T-cell (primary cell): Measurements from ENCODE around the gene SPHK2. TPM values are rescaled to one million over a fixed set of nuclear protein-coding genes. Genes with fewer than 3 reads are reported as not detected.
"Not testable (repeated sequence)": the region's sequence is repeated elsewhere in the genome, so short reads cannot be mapped to it uniquely, and the experiment has no call there.

Experiments
- ATAC-seq, 4 experiments: fragments of 200-7000 bp in 3 of 4; fragments of 150-1000 bp in 1 of 4; cut with Tn5 transposase; replicated peaks in 1 of 4; 1 replicate in 3 of 4; 2 replicates in 1 of 4; pipeline ENCODE4 v1.10.0; 2021; ENCODE audit warnings: moderate library complexity in 3 of 4, mild to moderate bottlenecking in 2 of 4, moderate number of reproducible peaks in 1 of 4
- CTCF ChIA-PET, 2 donors: fragments of 300-600 bp; sonication (Branson Sonifier 250); formaldehyde crosslinking; loops; one replicate each; lab custom pipeline; 2022; ENCODE audit warnings: antibody characterized with exemption in 2 of 2; lab: Charles Lee
- POLR2A ChIA-PET, 2 donors: fragments of 300-600 bp; sonication (Branson Sonifier 250); formaldehyde crosslinking; loops; one replicate each; lab custom pipeline; 2022; ENCODE audit warnings: antibody characterized with exemption in 2 of 2; lab: Charles Lee
- DNase-seq, 35 experiments: peaks; one replicate each; pipeline versions ENCODE4 v3.0.0 to v3.0.0-alpha.2; 2013 to 2023
- H3K27ac ChIP-seq: one replicate; pipeline ENCODE4 v1.5.1; 2013; ENCODE audit warnings: low read length
- H3K27me3 ChIP-seq, 2 experiments: replicated peaks in 1 of 2; 1 replicate in 1 of 2; 2 replicates in 1 of 2; pipeline versions ENCODE4 v1.6.1 to v1.7.0; 2013; ENCODE audit warnings: low read length in 1 of 2, mixed read lengths in 1 of 2; ENCODE audit not compliant: control insufficient read depth in 2 of 2, insufficient read depth in 2 of 2; ENCODE audit errors: extremely low read depth in 1 of 2
- H3K36me3 ChIP-seq, 2 donors: 1 replicate in 1 of 2; 2 replicates in 1 of 2; pipeline versions ENCODE4 v1.6.1 to v1.7.0; 2013; ENCODE audit warnings: low read length in 1 of 2; ENCODE audit not compliant: control insufficient read depth in 2 of 2, insufficient read depth in 1 of 2; ENCODE audit errors: extremely low read depth in 1 of 2
- H3K4me1 ChIP-seq, 2 experiments: 1 replicate in 1 of 2; 2 replicates in 1 of 2; pipeline versions ENCODE4 v1.6.1 to v1.7.0; 2013; ENCODE audit warnings: low read length in 2 of 2, mixed read lengths in 1 of 2; ENCODE audit not compliant: insufficient read depth in 2 of 2, control insufficient read depth in 1 of 2; ENCODE audit errors: extremely low read depth in 1 of 2
- H3K4me3 ChIP-seq, 2 donors: 1 replicate in 1 of 2; 2 replicates in 1 of 2; pipeline versions ENCODE4 v1.5.1 to v1.7.0; 2013; ENCODE audit warnings: mild to moderate bottlenecking in 2 of 2, low read length in 1 of 2, moderate library complexity in 1 of 2; ENCODE audit not compliant: control insufficient read depth in 1 of 2; ENCODE audit errors: extremely low read depth in 1 of 2
- H3K9me3 ChIP-seq: 2 replicates; pipeline ENCODE4 v1.7.0; 2013
- H3K27ac Mint-ChIP-seq, 2 donors: one replicate each; pipeline ENCODE4 v1.8.0; 2020 to 2021; ENCODE audit warnings: mild to moderate bottlenecking in 2 of 2, mixed read lengths in 2 of 2
- H3K27me3 Mint-ChIP-seq, 2 donors: one replicate each; pipeline ENCODE4 v1.8.0; 2021 to 2022; ENCODE audit warnings: mixed read lengths in 2 of 2
- H3K36me3 Mint-ChIP-seq: one replicate; pipeline ENCODE4 v1.8.0; 2021; ENCODE audit warnings: mixed read lengths
- H3K4me1 Mint-ChIP-seq, 3 donors: one replicate each; pipeline ENCODE4 v1.8.0; 2020 to 2022; ENCODE audit warnings: mixed read lengths in 3 of 3, mild to moderate bottlenecking in 1 of 3
- H3K4me3 Mint-ChIP-seq, 3 donors: one replicate each; pipeline ENCODE4 v1.8.0; 2020 to 2022; ENCODE audit warnings: mild to moderate bottlenecking in 3 of 3, mixed read lengths in 3 of 3, moderate library complexity in 3 of 3
- H3K9me3 Mint-ChIP-seq, 3 donors: one replicate each; pipeline ENCODE4 v1.8.0; 2020 to 2022; ENCODE audit warnings: mixed read lengths in 3 of 3
- WGBS: methylation state at CpG from one replicate; pipeline ENCODE4 v1.1.5; 2013; ENCODE audit warnings: missing lambda C conversion rate; ENCODE audit not compliant: insufficient coverage; 5-methylcytosine and 5-hydroxymethylcytosine counted together
- total RNA-seq, 35 experiments: library from RNA in 6 of 35; stranded (reverse) in 6 of 35; fragments of 120-200 nt in 1 of 35; gene quantifications; one replicate each; pipeline versions ENCODE4 v1.2.1 to v1.2.4 and lab custom pipeline; 2013 to 2026

The SPHK2 gene
- total RNA-seq, 5 donors from 2014 or later (not counting 1 experiment from before 2014, with no cell fraction given), result 18.0 to 37.0 (median 31.8) TPM

GRCh38 chr19:48656840-48657474 lies 37.7 kb downstream of the SPHK2 start:
- no peaks in the 10 kb centered on the region for H3K27me3 ChIP-seq
- H3K4me3 ChIP-seq, result no peak overlapping the region
- no peak for ATAC-seq
- H3K27ac ChIP-seq, result no peak overlapping the region
- no peaks in the 10 kb centered on the region for H3K36me3 Mint-ChIP-seq
- DNase-seq, result no peak
- ChIA-PET CTCF (no interaction called here), POLR2A (interaction anchor here in 1 of 2 donors (0.6 kb wide), 1 partner anchor 14 kb away, joined by 3 read pairs; no protein-coding TSS in a partner anchor)
- H3K27ac Mint-ChIP-seq, result no peak overlapping the region
- no peaks in the 10 kb centered on the region for H3K36me3 ChIP-seq
- H3K4me1 ChIP-seq, result peaks cover 4 to 16% of the 10 kb centered on the region in 2 experiments
- H3K9me3 ChIP-seq, result no peaks in the 10 kb centered on the region
- H3K4me1 Mint-ChIP-seq, result peaks cover 15 to 21% (median 17%) of the 10 kb centered on the region in 3 donors
- WGBS, result 77% methylated on average over 8 of the region's 16 CpGs
- H3K4me3 Mint-ChIP-seq, result no peak overlapping the region
- H3K9me3 Mint-ChIP-seq, result no peaks in the 10 kb centered on the region
- H3K27me3 Mint-ChIP-seq, result no peaks in the 10 kb centered on the region

GRCh38 chr19:48657828-48658227 lies 38.5 kb downstream of the SPHK2 start:
- H3K9me3 Mint-ChIP-seq, DNase-seq, H3K36me3 ChIP-seq, H3K27me3 ChIP-seq, H3K4me3 ChIP-seq, H3K27me3 Mint-ChIP-seq, CTCF ChIA-PET, H3K4me3 Mint-ChIP-seq, H3K27ac Mint-ChIP-seq, H3K36me3 Mint-ChIP-seq, H3K27ac ChIP-seq, H3K9me3 ChIP-seq, ATAC-seq: not testable (repeated sequence)
- WGBS, result no CpG with 5 or more reads among the region's 5 CpGs
- peaks cover 4 to 16% of the 10 kb centered on the region in 2 experiments for H3K4me1 ChIP-seq
- POLR2A ChIA-PET, result interaction anchor here in 1 of 2 donors (0.6 kb wide), 1 partner anchor 13 kb away, joined by 3 read pairs; no protein-coding TSS in a partner anchor
- H3K4me1 Mint-ChIP-seq, result peaks cover 12 to 16% (median 14%) of the 10 kb centered on the region in 3 donors

- no peaks in the 10 kb centered on the region for H3K9me3 Mint-ChIP-seq
- H3K4me3 Mint-ChIP-seq, result no peak overlapping the region
- CTCF ChIA-PET, result interaction anchor here (0.6 to 0.7 kb wide), 2 partner anchors 17 to 27 kb away, joined by 3 to 4 read pairs; no protein-coding TSS in a partner anchor
- Histone ChIP-seq H3K4me3 (no peak overlapping the region), H3K27ac (no peak overlapping the region), H3K9me3 (no peaks in the 10 kb centered on the region), H3K27me3 (no peaks in the 10 kb centered on the region), H3K36me3 (no peaks in the 10 kb centered on the region), H3K4me1 (peaks cover 4 to 16% of the 10 kb centered on the region in 2 experiments)
- no peak overlapping the region for H3K27ac Mint-ChIP-seq
- 100% methylated on average over 5 of the region's 6 CpGs for WGBS
- peaks cover 11 to 16% (median 13%) of the 10 kb centered on the region in 3 donors for H3K4me1 Mint-ChIP-seq
- POLR2A ChIA-PET, result no interaction called here
- H3K27me3 Mint-ChIP-seq, result no peaks in the 10 kb centered on the region
- no peak for ATAC-seq
- no peak for DNase-seq
- H3K36me3 Mint-ChIP-seq, result no peaks in the 10 kb centered on the region
These were observed 39.2 kb downstream of the SPHK2 start for GRCh38 chr19:48658483-48658882.

- H3K36me3 ChIP-seq, result no peaks in the 10 kb centered on the region
- peaks cover 4 to 16% of the 10 kb centered on the region in 2 experiments for H3K4me1 ChIP-seq
- no peak for ATAC-seq
- H3K27ac ChIP-seq, result no peak overlapping the region
- 95% methylated on average over 3 of the region's 5 CpGs for WGBS
- Mint-ChIP-seq H3K9me3 (no peaks in the 10 kb centered on the region), H3K36me3 (no peaks in the 10 kb centered on the region), H3K27ac (no peak overlapping the region), H3K4me3 (no peak overlapping the region), H3K27me3 (no peaks in the 10 kb centered on the region), H3K4me1 (peaks cover 10 to 13% (median 11%) of the 10 kb centered on the region in 3 donors)
- no peak overlapping the region for H3K4me3 ChIP-seq
- CTCF ChIA-PET, result no interaction called here
- no peaks in the 10 kb centered on the region for H3K27me3 ChIP-seq
- POLR2A ChIA-PET, result no interaction called here
- DNase-seq, result no peak
- H3K9me3 ChIP-seq, result no peaks in the 10 kb centered on the region
These were observed 40.5 kb downstream of the SPHK2 start for GRCh38 chr19:48659768-48660167.

- CTCF ChIA-PET, result no interaction called here
- peak; percentile 92 to 94 (median 93) for ATAC-seq
- 48% methylated on average over 32 of the region's 35 CpGs for WGBS
These were observed 41.8 kb downstream of the SPHK2 start for GRCh38 chr19:48660852-48661710.

GRCh38 chr19:48661711-48662090 lies 42.4 kb downstream of the SPHK2 start:
- H3K27me3 ChIP-seq, result no peaks in the 10 kb centered on the region
- Mint-ChIP-seq H3K9me3 (no peaks in the 10 kb centered on the region), H3K27ac (no peak overlapping the region), H3K36me3 (no peaks in the 10 kb centered on the region), H3K4me3 (no peak overlapping the region), H3K27me3 (no peaks in the 10 kb centered on the region), H3K4me1 (peaks cover 9 to 13% (median 11%) of the 10 kb centered on the region in 3 donors)
- ChIA-PET CTCF (no interaction called here), POLR2A (no interaction called here)
- 93% methylated on average over 31 of the region's 50 CpGs for WGBS
- H3K36me3 ChIP-seq, result no peaks in the 10 kb centered on the region
- H3K4me3 ChIP-seq, result no peak overlapping the region
- ATAC-seq, result no peak
- DNase-seq, result no peak
- H3K4me1 ChIP-seq, result peaks cover 4 to 16% of the 10 kb centered on the region in 2 experiments
- H3K9me3 ChIP-seq, result no peaks in the 10 kb centered on the region
- no peak overlapping the region for H3K27ac ChIP-seq

More at GRCh38 chr19:48660852-48661710, 41.8 kb downstream of the SPHK2 start:
- Histone ChIP-seq H3K4me3 (peak overlapping the region; percentile 22 to 27), H3K4me1 (peaks cover 4 to 16% of the 10 kb centered on the region in 2 experiments), H3K9me3 (no peaks in the 10 kb centered on the region), H3K27ac (peak overlapping the region; percentile 58), H3K36me3 (no peaks in the 10 kb centered on the region), H3K27me3 (no peaks in the 10 kb centered on the region)
- Mint-ChIP-seq H3K36me3 (no peaks in the 10 kb centered on the region), H3K4me3 (peak overlapping the region; percentile 63 to 67 (median 66)), H3K27me3 (no peaks in the 10 kb centered on the region), H3K27ac (peak overlapping the region; percentile 76 to 86), H3K4me1 (peaks cover 9 to 13% (median 11%) of the 10 kb centered on the region in 3 donors), H3K9me3 (no peaks in the 10 kb centered on the region)
- DNase-seq, result peak; percentile 52 to 90 (median 73)
- POLR2A ChIA-PET, result interaction anchor here in 1 of 2 donors (0.5 kb wide), 1 partner anchor 1213 kb away, joined by 3 read pairs; no protein-coding TSS in a partner anchor
